ENCODE results near the gene CCDC137. TPM values are rescaled to one million over a fixed set of nuclear protein-coding genes. Genes with fewer than 3 reads are reported as not detected.
A peak's percentile ranks its signal among the peaks of the same experiment; 100 is the strongest.

The CCDC137 gene
- total RNA-seq, 2 donors from 2014 or later, result 7.3 to 10.8 TPM

GRCh38 chr17:81697261-81698044 is 30.9 kb downstream of the CCDC137 start:
- peaks cover 61% of the 10 kb centered on the region for H3K36me3 ChIP-seq
- ATAC-seq (ENCODE audit: insufficient number of reproducible peaks, low FRiP score, low read depth), result no peak
- no peak for TF ChIP-seq CTCF (IDR thresholded peaks at IDR 0.05)

GRCh38 chr17:81700353-81701287 is 34.1 kb downstream of the CCDC137 start:
- no peak overlapping the region for H3K4me3 ChIP-seq
- no peak for ATAC-seq (ENCODE audit: insufficient number of reproducible peaks, low FRiP score, low read depth)
- no peak overlapping the region for H3K27ac ChIP-seq
- H3K36me3 ChIP-seq, result peaks cover 33% of the 10 kb centered on the region
- H3K9me3 ChIP-seq, result no peaks in the 10 kb centered on the region
- H3K4me1 ChIP-seq (ENCODE audit: control insufficient read depth in 1 of 2, low read depth in 2 of 2), result peaks cover 18 to 27% of the 10 kb centered on the region in 2 donors
- H3K27me3 ChIP-seq (replicated peaks; ENCODE audit: insufficient read depth), result no peaks in the 10 kb centered on the region
- no peak for TF ChIP-seq CTCF (IDR thresholded peaks at IDR 0.05)
- no peak for DNase-seq (ENCODE audit: low spot score)

More at GRCh38 chr17:81697261-81698044, 30.9 kb downstream of the CCDC137 start:
- H3K4me3 ChIP-seq, result no peak overlapping the region
- H3K27me3 ChIP-seq (replicated peaks; ENCODE audit: insufficient read depth), result no peaks in the 10 kb centered on the region
- H3K27ac ChIP-seq, result no peak overlapping the region
- H3K4me1 ChIP-seq (ENCODE audit: control insufficient read depth in 1 of 2, low read depth in 2 of 2), result peaks cover 8 to 13% of the 10 kb centered on the region in 2 donors
- no peaks in the 10 kb centered on the region for H3K9me3 ChIP-seq
- no peak for DNase-seq (ENCODE audit: low spot score)

GRCh38 chr17:81701288-81702071 is 34.9 kb downstream of the CCDC137 start:
- Histone ChIP-seq H3K9me3 (no peaks in the 10 kb centered on the region), H3K36me3 (peaks cover 27% of the 10 kb centered on the region), H3K4me3 (peak overlapping the region; percentile 72), H3K27ac (no peak overlapping the region), H3K4me1 (ENCODE audit: control insufficient read depth in 1 of 2, low read depth in 2 of 2) (peaks cover 18 to 27% of the 10 kb centered on the region in 2 donors), H3K27me3 (replicated peaks; ENCODE audit: insufficient read depth) (no peaks in the 10 kb centered on the region)
- DNase-seq (ENCODE audit: low spot score), result no peak
- TF ChIP-seq CTCF (IDR thresholded peaks at IDR 0.05), result no peak
- ATAC-seq (ENCODE audit: insufficient number of reproducible peaks, low FRiP score, low read depth), result no peak

- Histone ChIP-seq H3K27ac (peak within 1 kb of the TSS; percentile 80 to 94), H3K36me3 (peaks cover 19% of the 10 kb centered on the region)
- peak; percentile 56 for TF ChIP-seq CTCF (IDR thresholded peaks at IDR 0.05)
Observed at GRCh38 chr17:81702934-81703746, 36.6 kb downstream of the CCDC137 start, which contains the start of gene MRPL12. Gene MRPL12, plus strand, starts transcription at chr17:81703367. Its CDS starts 135 bp downstream, at chr17:81703502.

More at GRCh38 chr17:81702934-81703746, 36.6 kb downstream of the CCDC137 start, which contains the start of gene MRPL12:
- H3K4me3 ChIP-seq, result peak within 1 kb of the TSS; percentile 72
- H3K27me3 ChIP-seq (replicated peaks; ENCODE audit: insufficient read depth), result no peaks in the 10 kb centered on the region
- ATAC-seq (ENCODE audit: insufficient number of reproducible peaks, low FRiP score, low read depth) (peak; percentile 80), DNase-seq (ENCODE audit: low spot score) (peak; percentile 76)
- no peaks in the 10 kb centered on the region for H3K9me3 ChIP-seq
- H3K4me1 ChIP-seq (ENCODE audit: control insufficient read depth in 1 of 2, low read depth in 2 of 2), result peaks cover 18 to 27% of the 10 kb centered on the region in 2 donors

All from thoracic aorta (tissue), 2 donors.